HG03457 (cell line): ENCODE results near the gene SESN1.
"Not testable (repeated sequence)": the region's sequence is repeated elsewhere in the genome, so short reads cannot be mapped to it uniquely, and the experiment has no call there.

Experiments used
- ATAC-seq: cut with Tn5 transposase; IDR thresholded peaks from one replicate; pipeline ENCODE4 v1.9.1; 2021; ENCODE audit warnings: moderate number of reproducible peaks; ENCODE audit not compliant: unreplicated experiment

SESN1 gene

DNA sequence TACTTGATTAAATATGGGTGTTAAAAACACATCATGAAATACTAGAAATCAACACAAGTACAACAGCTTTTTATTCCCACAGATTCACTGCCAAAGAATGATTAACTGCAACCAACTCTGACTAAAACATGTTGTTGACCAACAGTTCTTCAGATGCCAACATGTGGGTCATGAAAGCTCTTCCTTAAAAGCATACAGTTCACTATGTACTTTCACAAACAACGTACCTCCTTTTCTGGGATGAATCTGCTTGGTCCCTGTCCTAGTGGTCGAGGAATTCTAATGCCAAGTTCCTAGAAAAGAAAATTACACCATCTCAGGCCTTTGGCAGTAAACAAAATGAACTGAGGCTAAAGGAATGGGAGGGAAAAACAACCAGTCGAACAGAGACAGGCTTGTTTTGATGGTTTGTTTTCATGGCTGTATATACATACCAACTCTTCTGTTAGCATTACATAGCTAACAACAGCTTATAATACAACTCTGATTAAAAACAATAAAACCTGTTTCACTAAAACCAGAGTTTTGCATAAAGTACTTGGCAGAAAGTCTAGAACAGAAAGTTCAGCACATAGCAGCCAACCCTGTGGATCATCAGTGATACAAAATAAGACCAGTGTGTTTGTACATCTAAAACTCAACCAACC, 92.5 kb downstream of the SESN1 start:
- ATAC-seq: no peak

DNA sequence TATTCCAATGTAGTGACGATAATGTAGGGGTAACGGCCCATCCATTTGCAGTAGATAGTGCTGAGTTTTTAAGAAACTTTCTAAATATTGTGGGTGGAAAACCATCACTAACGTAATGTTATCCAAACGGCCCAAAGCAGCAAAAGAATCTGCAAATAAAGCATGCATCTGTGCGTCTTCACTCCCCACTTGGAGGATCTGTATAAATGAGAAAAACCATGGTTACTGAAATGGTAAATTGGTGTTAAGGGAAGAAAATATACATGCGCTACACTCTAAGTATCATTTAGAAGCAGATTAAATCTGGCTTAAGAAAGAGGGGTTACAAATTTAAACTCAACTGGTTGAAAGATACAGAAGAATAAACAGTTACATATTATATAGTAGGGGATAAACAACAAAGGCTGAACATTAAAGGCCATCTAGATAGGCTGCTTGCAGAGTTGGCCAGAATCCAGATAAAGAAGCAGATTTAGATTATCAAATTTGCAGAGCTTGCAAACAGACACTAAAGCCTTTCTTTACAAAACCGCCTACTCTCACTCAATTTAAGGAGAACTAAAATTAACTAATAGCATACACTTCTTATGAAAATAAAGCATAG, 93.3 kb downstream of the SESN1 start:
- no peak for ATAC-seq

DNA sequence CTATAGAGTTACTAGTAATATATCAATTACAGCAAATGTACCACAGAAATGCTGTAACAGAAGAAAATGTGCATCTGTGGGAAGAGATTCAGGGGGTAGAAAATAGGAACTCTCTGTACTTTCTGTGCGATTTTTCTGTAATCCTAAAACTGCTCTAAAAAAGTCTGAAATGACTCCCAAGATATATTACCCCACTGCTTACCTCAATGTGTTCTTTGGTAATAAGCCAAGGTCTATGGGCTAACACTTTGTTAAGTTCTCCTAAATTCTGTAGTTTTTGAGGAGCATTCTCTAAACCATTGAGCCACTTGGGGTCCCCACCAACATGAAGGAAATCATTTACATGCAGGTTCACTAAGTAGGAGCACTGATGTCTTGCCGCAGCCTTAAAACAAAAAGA, 94.4 kb downstream of the SESN1 start:
- ATAC-seq: no peak

DNA sequence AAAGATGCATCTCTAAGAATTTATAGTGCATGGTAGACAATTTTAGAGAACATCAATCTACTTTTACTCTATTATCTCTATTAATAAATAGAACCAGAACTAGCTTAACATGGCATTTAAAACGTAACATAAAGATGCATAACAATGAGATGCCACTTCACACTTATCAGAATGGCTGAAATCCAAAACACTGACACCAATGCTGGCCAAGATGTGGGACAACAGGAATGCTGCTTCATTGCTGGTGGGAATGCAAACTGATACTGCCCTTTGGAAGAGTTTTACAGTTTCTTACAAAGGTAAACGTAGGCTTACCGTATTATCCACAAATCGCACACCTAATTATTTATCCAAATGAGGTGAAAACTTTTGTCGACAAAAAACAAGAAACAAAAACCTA, 95.2 kb downstream of the SESN1 start:
- no peak for ATAC-seq

DNA sequence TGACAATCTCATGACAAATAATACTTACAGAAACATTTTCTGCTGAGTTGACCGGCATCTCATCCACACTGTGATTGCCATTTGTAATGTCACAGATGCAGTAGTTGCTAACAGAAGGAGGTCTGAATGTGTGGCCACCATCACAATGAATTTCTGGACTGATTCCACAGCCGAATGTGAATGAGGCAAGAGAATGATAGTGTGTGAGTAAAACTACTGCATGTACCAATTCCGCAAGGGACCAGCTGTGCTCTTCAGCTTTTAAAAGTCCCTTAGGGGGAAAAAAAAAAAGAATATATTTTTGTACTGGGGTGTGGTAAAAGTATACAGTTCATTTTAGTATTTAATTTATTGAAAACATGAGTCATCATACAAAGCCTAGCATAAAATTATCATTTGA, 96.2 kb downstream of the SESN1 start:
- ATAC-seq: no peak

DNA sequence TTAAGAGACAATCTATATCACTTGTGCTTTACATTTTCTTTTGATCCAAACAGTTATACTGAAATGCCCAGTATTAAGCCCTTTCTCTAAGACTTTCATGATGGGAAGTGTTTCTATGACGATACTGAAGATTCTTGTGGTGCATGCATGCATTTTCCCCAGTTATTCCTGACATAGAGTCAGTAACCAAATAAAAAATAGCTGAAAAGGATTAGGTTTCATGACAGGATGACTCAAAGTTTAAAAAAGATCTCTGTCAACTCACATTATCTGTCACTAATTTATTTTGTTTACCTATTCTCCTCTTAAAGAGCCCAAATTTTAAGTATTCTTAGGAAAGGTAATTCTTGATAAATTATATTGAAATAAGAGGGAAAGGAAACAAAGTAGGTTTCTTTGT, 98.4 kb downstream of the SESN1 start:
- no peak for ATAC-seq

DNA sequence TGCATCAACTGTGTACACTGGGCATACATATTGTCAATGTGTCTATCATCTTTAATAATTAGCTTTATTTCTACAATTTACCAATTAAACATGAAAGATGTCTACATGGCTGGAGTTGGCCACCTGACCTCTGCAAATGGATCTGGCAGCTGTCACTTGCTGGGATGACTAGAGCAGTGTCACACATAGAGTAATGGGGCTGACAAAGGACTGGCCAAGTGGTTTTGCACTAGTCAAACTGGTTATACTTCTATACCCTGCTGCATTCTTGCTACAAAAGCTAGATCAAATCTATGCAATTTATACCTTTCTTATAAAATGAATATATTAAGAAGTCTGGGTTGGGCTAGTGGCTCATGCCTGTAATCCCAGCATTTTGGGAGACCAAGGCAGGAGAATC, 99.3 kb downstream of the SESN1 start:
- ATAC-seq: no peak

DNA sequence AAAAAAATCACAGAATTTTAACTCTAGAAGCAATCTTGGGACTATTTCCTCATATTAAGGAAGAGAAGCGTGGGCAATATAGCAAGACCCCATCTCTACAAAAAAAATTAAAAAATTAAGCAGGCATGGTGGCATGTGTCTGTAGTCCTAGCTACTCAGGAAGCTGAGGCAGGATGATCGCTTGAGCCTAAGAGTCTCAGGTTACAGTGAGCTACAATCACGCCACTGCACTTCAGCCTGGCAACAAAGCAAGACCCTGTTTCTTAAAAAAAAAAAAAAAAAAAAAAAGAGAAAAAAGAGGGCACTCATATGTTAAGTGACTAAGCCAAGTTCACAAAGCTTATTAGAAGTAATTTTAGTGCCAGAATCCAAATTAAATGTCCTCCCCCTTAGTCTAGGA, 100.8 kb downstream of the SESN1 start:
- no peak for ATAC-seq

DNA sequence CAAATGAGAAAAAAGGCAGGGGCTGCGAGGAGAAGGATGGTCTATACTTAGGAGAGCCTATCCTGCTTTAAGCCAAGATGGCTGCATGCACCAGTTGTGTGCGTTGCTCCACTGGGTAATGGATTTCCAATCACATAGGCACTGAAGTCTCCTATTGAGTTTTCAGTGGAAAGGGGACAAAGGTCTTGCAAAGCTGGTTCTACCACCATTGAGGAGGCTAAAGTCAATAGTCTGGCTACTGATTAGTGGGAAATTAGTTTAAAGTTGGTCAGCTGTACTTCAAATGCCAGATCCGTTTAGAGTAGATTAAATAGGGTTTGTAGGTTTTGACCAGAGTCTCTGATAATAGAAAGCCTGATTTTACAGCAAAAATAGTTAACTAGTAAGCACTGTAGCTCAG, 104.9 kb downstream of the SESN1 start:
- no peak for ATAC-seq

DNA sequence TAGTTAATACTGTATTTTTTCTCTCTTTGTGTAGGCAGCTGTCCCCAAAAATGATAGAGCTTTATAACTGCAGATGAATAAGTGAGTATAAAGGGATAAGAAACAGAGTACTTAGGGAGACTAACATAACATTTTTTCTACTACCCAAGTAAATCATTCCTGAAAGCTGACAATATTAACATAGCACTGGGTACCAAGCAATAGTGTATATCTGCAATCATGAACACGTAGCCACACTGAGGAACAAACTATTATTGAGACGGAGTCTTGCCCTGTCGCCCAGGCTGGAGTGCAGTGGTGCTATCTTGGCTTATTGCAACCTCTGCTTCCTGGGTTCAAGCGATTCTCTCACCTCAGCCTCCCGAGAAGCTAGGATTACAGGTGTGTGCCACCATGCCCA, 105.9 kb downstream of the SESN1 start:
- no peak for ATAC-seq

DNA sequence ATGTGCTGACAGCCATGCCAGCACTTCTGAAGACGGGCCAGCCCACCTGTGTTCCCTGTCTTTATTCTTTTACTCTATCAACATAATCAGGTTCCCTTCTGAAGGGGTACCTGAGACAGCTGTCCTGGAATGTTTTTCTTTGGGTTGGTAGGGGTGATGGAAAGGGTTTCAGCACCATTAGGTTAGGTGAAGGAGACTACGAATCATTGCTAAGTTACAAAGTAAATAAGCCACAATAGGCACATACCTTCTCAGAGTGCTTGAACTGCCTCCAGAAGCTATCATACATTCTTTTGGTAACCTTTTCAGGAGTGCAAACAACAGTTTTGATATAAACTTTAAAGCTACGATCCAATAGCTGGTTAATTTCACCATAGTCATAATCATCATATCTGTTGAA, 106.3 kb downstream of the SESN1 start:
- ATAC-seq: no peak

DNA sequence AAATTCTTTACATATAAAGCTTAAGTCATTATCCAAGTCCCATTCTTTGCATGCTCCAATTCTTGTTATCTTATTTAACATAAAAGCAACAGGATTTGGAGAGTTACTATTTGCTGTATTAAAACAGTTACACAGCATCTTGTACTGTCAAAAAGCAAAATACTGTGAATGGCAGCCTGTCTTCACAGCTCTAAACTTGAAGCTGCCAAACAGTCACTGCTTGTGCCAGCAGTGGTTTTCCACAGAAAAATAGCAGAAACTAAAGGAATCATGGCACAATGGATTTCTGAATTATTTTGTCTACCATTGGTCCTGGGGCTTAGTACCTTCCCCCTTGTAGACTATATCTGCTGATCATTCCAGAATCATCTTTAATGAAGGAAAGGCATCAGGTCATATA, 107.5 kb downstream of the SESN1 start:
- no peak for ATAC-seq

DNA sequence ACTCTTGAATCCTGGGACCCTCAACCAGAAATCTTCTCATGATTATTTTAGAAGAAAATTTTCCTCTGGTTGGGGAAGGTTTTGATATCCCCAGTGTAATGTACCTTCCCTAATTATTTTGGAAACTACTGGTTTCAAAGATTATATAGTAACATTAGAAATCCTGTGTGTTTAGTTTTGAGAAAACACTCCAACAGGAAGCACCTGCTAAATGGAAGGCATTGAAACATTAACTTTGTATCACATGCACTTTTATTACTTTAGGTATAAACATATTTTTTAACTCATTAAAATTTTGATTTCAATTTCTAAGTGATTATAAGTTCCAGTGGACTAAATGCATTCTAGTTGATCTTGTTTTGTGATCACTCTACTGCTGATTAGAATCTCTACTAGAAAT, 109.3 kb downstream of the SESN1 start:
- ATAC-seq: no peak

DNA sequence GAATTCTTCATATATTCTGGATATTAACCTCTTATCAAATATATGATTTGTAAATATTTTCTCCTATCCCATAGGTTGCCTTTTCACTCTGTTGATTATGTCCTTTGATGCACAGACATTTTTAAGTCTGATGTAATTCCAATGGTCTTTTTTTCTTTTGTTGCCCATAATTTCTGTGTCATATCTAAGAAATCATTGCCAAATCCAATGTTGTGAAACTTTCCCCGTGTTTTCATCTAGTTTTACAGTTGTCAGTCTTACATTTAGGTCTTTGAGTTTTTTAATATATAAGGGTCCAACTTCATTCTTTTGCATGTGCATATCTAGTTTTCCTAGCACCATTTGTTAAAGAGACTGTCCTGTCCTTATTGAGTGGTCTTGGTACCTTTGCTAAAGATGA, 111.5 kb downstream of the SESN1 start:
- ATAC-seq: no peak

DNA sequence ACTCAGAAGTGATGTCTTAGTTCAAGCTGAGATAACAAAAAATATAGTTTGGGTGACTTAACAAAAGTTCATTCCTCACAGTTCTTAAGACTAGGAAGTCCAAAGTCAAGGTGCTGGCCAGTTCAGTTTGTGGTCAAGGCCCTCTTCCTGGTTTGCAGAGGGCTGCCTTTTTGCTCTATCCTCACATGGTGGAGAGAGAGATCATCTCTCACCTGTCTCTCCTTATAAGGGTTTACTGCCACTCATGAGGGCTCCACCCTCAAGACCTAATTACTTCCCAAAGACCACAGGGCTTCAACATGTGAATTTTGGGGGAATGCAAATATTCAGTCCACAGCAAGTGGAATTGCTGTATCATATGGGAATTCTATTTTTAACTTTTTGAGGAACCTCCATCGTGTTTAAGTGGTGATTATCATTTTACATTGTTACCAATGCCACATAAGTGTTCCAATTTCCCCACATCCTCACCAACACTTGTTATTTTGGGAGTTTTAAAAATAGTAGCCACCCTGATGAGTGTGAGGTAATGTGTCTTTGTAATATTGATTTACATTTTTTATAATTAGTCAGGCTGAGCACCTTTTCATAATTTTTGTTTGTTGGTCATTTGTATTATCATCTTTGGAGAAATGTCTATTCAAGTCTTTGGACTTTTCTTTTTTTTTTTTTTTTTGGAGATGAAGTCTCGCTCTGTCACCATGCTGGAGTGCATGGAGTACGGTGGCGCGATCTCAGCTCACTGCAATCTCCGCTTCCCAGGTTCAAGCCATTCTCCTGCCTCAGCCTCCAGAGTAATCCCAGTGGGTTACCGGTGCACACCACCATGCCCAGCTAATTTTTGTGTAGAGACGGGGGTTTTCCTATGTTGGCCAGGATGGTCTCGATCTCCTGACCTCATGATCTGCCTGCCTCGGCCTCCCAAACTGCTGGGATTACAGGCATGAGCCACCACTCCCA, 112.2 kb downstream of the SESN1 start:
- no peak for ATAC-seq

DNA sequence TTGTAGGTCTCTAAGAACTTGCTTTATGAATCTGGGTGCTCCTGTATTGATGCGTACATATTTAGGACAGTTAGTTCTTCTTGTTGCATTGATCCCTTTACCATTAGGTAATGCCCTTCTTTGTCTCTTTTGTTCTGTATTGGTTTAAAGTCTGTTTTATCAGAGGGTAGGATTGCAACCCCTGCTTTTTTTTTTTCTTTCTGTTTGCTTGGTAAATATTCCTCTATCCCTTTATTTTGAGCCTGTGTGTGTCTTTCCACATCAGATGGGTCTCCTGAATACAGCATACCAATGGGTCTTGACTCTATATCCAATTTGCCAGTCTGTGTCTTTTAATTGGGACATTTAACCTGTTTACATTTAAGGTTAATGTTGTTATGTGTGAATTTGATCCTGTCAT, 116.0 kb downstream of the SESN1 start:
- not testable (repeated sequence) for ATAC-seq

DNA sequence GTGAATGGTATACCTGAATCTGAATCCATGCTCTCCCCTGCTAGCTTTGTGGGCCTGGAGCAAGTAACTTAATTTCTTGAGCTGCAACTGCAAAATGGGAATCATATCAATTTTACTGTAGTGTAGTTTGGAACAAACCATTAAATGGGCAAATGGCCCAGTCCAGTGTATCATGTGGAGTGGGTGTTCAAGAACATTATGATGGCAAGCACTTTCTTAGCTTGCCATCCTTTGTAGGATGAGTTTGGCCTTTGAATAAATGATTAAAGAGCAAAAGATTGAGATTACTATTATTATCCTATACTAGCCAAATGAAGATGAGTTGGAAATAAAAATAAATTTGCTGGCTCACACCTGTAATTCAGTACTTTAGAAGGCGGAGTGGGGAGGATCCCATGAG, 120.4 kb downstream of the SESN1 start:
- ATAC-seq: no peak

DNA sequence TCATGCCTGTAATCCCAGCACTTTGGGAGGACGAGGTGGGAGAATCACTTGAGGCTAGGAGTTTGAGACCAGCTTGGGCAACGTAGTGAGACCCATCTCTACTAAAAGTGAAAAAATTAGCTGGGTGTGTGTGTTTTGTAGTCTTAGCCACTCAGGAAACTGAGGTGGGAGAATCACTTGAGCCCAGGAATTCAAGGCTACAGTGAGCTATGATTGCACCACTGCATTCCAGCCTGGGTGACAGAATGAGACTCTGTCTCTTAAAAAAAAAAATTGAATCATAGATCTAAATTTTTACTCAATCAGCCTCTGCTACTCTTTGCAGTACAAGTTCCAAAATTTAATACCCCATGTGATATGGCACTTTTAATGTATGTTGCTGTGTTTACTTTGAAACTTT, 124.9 kb downstream of the SESN1 start:
- no peak for ATAC-seq

DNA sequence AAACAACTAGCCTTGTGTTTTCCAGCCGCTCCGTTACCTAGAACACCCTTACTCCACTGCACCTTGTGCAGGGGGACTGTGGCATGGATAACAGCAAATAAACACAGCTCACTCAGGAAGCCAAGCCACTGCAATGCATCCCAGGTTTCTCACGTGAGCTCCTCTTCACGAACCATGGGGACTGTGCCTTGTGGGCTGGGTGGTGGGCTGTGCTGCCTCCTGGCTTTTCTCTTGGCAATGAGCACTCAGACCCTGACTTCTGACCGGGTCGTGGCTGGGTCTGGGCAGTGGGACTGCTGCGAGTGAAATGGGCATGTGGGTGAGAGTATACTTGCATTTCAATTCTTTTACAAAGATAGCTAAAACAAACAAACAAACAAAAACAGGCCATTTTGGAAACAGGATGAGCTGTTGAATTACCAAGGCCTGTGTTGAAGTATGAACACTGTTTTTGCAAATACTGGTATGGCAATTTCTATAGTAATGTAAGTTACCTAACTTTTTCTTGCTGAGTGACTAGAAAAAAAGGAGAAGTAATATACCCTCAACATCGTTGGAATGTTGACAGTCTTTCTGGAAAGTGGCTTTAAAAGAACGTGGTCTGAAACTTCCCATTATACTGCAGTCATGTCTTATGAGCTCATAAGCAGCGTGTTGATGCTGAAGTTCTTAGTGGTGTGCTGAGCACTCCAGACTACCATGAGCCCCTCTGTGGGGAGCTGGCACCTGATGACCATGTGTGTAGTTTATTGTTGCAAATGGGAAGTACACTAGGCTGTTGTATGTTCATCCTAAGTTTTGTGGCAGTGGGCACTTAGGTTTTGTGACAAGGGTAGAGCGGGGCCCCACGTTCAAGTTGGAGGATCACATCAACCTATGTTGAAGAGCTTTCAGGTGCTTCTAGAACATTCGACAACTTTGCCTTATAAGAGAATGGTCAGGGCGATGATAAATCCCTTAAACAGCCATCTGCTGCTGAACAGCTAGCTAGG, 126.0 kb downstream of the SESN1 start:
- no peak for ATAC-seq

DNA sequence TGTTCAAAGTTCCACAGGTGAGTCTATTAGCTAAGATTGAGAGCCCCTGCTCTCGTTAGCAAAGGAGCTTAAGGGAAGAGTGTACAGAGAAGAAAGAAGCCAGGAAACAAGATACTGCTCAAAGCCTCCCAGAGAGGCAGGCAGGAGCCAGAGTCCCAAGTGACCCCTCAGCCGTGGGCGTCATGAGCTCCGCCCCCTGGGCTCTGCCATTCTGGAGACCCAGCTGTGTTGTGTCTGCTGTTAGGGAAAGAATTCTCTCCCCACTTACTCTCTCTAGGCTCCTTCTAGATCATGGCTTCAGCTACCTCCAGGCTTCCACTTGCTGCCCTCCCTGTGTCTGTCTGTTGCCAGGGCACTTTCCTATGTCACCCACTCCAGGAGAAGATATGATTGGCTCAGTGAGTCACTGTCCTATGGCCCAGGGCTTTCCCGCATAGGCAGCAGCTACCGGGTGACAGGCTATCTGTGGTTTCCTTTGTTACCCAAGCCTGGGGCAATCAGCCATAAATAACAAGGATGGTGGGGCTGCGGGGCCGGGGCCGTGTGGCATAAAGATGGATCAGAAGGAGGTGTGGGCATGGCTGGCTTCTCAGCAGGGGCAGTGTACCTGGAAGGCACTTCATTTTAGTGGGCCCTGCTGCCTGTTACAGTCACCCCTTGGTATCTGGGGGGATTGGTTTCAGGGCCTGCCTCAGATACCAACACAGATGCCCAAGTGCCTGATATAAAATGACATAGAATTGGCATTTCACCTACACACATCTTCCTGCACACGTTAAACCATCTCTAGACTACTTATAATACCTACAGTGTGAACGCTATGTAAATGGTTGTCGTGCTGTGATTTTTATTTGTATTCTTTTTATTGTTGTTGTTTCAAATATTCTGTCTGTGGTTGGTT, 127.5 kb downstream of the SESN1 start:
- ATAC-seq: no peak
